SK-N-SH treated with all-trans-retinoic acid at 6 μM for 48 hours (cell line): ENCODE results near the gene RAPGEF1.
A peak's percentile ranks its signal among the peaks of the same experiment; 100 is the strongest.

Source experiments
- PATZ1 ChIP-seq: fragments of 250-450 bp; sonication (Bioruptor Pico); IDR thresholded peaks from 2 replicates; pipeline ENCODE4 v1.8.0; 2020; ENCODE audit warnings: mild to moderate bottlenecking, moderate library complexity, borderline replicate concordance
- TCF4 ChIP-seq: fragments of 250-450 bp; sonication (Bioruptor Pico); IDR thresholded peaks from 2 replicates; pipeline ENCODE4 v1.8.0; 2021; ENCODE audit warnings: mild to moderate bottlenecking, moderate library complexity, borderline replicate concordance
- ZC3H10 ChIP-seq: fragments of 250-450 bp; sonication (Bioruptor Pico); IDR thresholded peaks from 2 replicates; pipeline ENCODE4 v1.5.1; 2021; ENCODE audit warnings: mild to moderate bottlenecking, moderate library complexity
- ZFP30 ChIP-seq: fragments of 450-650 bp; formaldehyde crosslinking; IDR thresholded peaks from 2 replicates; pipeline ENCODE4 v1.5.0; 2022; ENCODE audit warnings: mild to moderate bottlenecking, moderate library complexity
- ZNF8 ChIP-seq: fragments of 450-650 bp; formaldehyde crosslinking; IDR thresholded peaks from 2 replicates; pipeline ENCODE4 v1.5.0; 2020; ENCODE audit warnings: mild to moderate bottlenecking, moderate library complexity

- TF ChIP-seq ZFP30 (CRISPR knock-in tag), result no peak
- TF ChIP-seq PATZ1 (CRISPR knock-in tag), result no peak
- 0 out of 2 replicates have a peak, but pooled peaks have one; percentile 20 for TF ChIP-seq ZC3H10 (CRISPR knock-in tag)
- no peak for TF ChIP-seq TCF4 (CRISPR knock-in tag)
- TF ChIP-seq ZNF8 (CRISPR knock-in tag), result no peak
Measured at GRCh38 chr9:131658377-131659129, 81.3 kb downstream of the RAPGEF1 start.
